ENCODE measurements around the gene EYA3.

Gene EYA3

GRCh38 chr1:28112388-28113241, 24.2 kb upstream of the EYA3 start:
- DNase-seq (ENCODE audit: low spot score) = peak; percentile 24

- DNase-seq (ENCODE audit: low spot score) = no peak
Measured at GRCh38 chr1:28111157-28111556, 22.7 kb upstream of the EYA3 start.

- DNase-seq (ENCODE audit: low spot score) = no peak
Measured at GRCh38 chr1:28110555-28110954, 22.1 kb upstream of the EYA3 start.

GRCh38 chr1:28109639-28110038, 21.2 kb upstream of the EYA3 start:
- DNase-seq (ENCODE audit: low spot score) = no peak

GRCh38 chr1:28108001-28108400, 19.6 kb upstream of the EYA3 start:
- no peak for DNase-seq (ENCODE audit: low spot score)

- no peak for DNase-seq (ENCODE audit: low spot score)
Measured at GRCh38 chr1:28104866-28105467, 16.6 kb upstream of the EYA3 start.

- no peak for DNase-seq (ENCODE audit: low spot score)
Measured at GRCh38 chr1:28102189-28102588, 13.8 kb upstream of the EYA3 start.

- DNase-seq (ENCODE audit: low spot score) = no peak
Measured at GRCh38 chr1:28099050-28099769, 10.8 kb upstream of the EYA3 start.

GRCh38 chr1:28097100-28097472, 8.7 kb upstream of the EYA3 start:
- no peak for DNase-seq (ENCODE audit: low spot score)

- DNase-seq (ENCODE audit: low spot score) = no peak
Measured at GRCh38 chr1:28096210-28097099, 8.0 kb upstream of the EYA3 start.

- peak; percentile 71 for DNase-seq (ENCODE audit: low spot score)
Measured at GRCh38 chr1:28091043-28091781, 2.8 kb upstream of the EYA3 start.

- DNase-seq (ENCODE audit: low spot score) = peak; percentile 55
Measured at GRCh38 chr1:28087614-28088167, 719 bp downstream of the EYA3 start.

- no peak for DNase-seq (ENCODE audit: low spot score)
Measured at GRCh38 chr1:28086651-28087050, 1.8 kb downstream of the EYA3 start.

GRCh38 chr1:28085129-28085528, 3.3 kb downstream of the EYA3 start:
- DNase-seq (ENCODE audit: low spot score) = no peak

- DNase-seq (ENCODE audit: low spot score) = no peak
Measured at GRCh38 chr1:28083876-28084275, 4.5 kb downstream of the EYA3 start.

GRCh38 chr1:28078680-28079626, 9.5 kb downstream of the EYA3 start:
- DNase-seq (ENCODE audit: low spot score) = no peak

GRCh38 chr1:28078262-28078661, 10.1 kb downstream of the EYA3 start:
- DNase-seq (ENCODE audit: low spot score) = no peak

- DNase-seq (ENCODE audit: low spot score) = no peak
Measured at GRCh38 chr1:28074892-28075511, 13.4 kb downstream of the EYA3 start.

GRCh38 chr1:28073867-28074266, 14.5 kb downstream of the EYA3 start:
- DNase-seq (ENCODE audit: low spot score) = no peak

Data from hematopoietic multipotent progenitor cell treated with erythropoietin and hydrocortisone succinate and interleukin-3 and kit ligand, for 17 days (in vitro differentiated cells).